Measurements from ENCODE around the gene CACNG3. TPM values are rescaled to one million over a fixed set of nuclear protein-coding genes. Genes with fewer than 3 reads are reported as not detected.
"Not testable (repeated sequence)": the region's sequence is repeated elsewhere in the genome, so short reads cannot be mapped to it uniquely, and the experiment has no call there.

CACNG3 gene
- total and polyA plus RNA-seq, 2 of the 13 experiments (the other 11 are each of a cell fraction or from before 2014, with no cell fraction given) = not detected

GRCh38 chr16:24238846-24239245 is 17.3 kb upstream of the CACNG3 start:
- H2AFZ ChIP-seq (ENCODE audit: low read length); H3K4me1 ChIP-seq (ENCODE audit: insufficient read depth, low read length); H4K20me1 ChIP-seq (ENCODE audit: insufficient read depth, low read length); BruUV-seq (replicated peaks); H3K27me3 ChIP-seq (ENCODE audit: control insufficient read depth in 1 of 2, insufficient read depth in 2 of 2, low read length in 2 of 2); H3K36me3 ChIP-seq (replicated peaks in 1 of 2; ENCODE audit: control insufficient read depth in 1 of 2, insufficient read depth in 2 of 2, low read length in 2 of 2); FAIRE-seq; DNase-seq (ENCODE audit: low spot score); ATAC-seq; in situ Hi-C loops (cut with HindIII; ENCODE audit: extremely low pct_ligation_motif_present, low pct_unique_long_range_greater_than_20kb); H3K4me2 ChIP-seq (ENCODE audit: low read depth, low read length); POLR2A ChIA-PET; H3K9ac ChIP-seq (ENCODE audit: insufficient read depth, low read depth, low read length); H3K9me3 ChIP-seq (ENCODE audit: low read length); H3K27ac ChIP-seq (ENCODE audit: extremely low read length, insufficient read depth, low read length); H3K4me3 ChIP-seq (replicated peaks in 1 of 3; ENCODE audit: insufficient read depth in 1 of 3, low read depth in 2 of 3, low read length in 3 of 3); H3K79me2 ChIP-seq (ENCODE audit: insufficient read depth, low read length); CTCF ChIA-PET (ENCODE audit: low intra/inter-chr PET ratio, low total read pairs): not testable (repeated sequence)
- 0% methylated on average over 2 of the region's 2 CpGs for WGBS (ENCODE audit: low lambda C conversion rate)
- intact Hi-C loops (cut with micrococcal nuclease; ENCODE audit: unreplicated experiment) = loop anchor here (10.0 kb wide), 1 partner anchor 1456 kb away; the partner anchor contains the start of gene HS3ST4

GRCh38 chr16:24246911-24247607 is 9.1 kb upstream of the CACNG3 start:
- Histone ChIP-seq H3K27me3 (ENCODE audit: control insufficient read depth in 1 of 2, insufficient read depth in 2 of 2, low read length in 2 of 2) (no peaks in the 10 kb centered on the region), H3K27ac (ENCODE audit: extremely low read length, insufficient read depth, low read length) (no peak overlapping the region), H4K20me1 (ENCODE audit: insufficient read depth, low read length) (no peaks in the 10 kb centered on the region), H2AFZ (ENCODE audit: low read length) (no peak overlapping the region), H3K36me3 (replicated peaks in 1 of 2; ENCODE audit: control insufficient read depth in 1 of 2, insufficient read depth in 2 of 2, low read length in 2 of 2) (no peaks in the 10 kb centered on the region), H3K9ac (ENCODE audit: insufficient read depth, low read depth, low read length) (no peak overlapping the region), H3K4me1 (ENCODE audit: insufficient read depth, low read length) (no peaks in the 10 kb centered on the region), H3K4me3 (replicated peaks in 1 of 3; ENCODE audit: insufficient read depth in 1 of 3, low read depth in 2 of 3, low read length in 3 of 3) (no peak overlapping the region), H3K79me2 (ENCODE audit: insufficient read depth, low read length) (no peaks in the 10 kb centered on the region), H3K4me2 (ENCODE audit: low read depth, low read length) (no peak overlapping the region), H3K9me3 (ENCODE audit: low read length) (no peaks in the 10 kb centered on the region)
- peak; percentile 57; the same call in 1 of the 2 replicates for TF ChIP-seq CEBPB (IDR thresholded peaks at IDR 0.05; ENCODE audit: borderline replicate concordance, low read depth, low read length)
- TF ChIP-seq, protein P1, sequence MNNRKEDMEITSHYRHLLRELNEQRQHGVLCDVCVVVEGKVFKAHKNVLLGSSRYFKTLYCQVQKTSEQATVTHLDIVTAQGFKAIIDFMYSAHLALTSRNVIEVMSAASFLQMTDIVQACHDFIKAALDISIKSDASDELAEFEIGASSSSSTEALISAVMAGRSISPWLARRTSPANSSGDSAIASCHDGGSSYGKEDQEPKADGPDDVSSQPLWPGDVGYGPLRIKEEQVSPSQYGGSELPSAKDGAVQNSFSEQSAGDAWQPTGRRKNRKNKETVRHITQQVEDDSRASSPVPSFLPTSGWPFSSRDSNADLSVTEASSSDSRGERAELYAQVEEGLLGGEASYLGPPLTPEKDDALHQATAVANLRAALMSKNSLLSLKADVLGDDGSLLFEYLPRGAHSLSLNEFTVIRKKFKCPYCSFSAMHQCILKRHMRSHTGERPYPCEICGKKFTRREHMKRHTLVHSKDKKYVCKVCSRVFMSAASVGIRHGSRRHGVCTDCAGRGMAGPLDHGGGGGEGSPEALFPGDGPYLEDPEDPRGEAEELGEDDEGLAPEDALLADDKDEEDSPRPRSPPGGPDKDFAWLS (CRISPR knock-in tag; IDR thresholded peaks at IDR 0.05; ENCODE audit: borderline replicate concordance) = no peak
- POLR2A ChIA-PET = no interaction called here
- intact Hi-C loops (cut with micrococcal nuclease; ENCODE audit: unreplicated experiment) = no loop called here
- 4% methylated on average over 4 of the region's 4 CpGs for WGBS (ENCODE audit: low lambda C conversion rate)
- BruUV-seq (replicated peaks) = no TSS peak
- DNase-seq (ENCODE audit: low spot score) (no peak), ATAC-seq (no peak), FAIRE-seq (no peak)
- in situ Hi-C loops (cut with HindIII; ENCODE audit: extremely low pct_ligation_motif_present, low pct_unique_long_range_greater_than_20kb) = no loop called here
- CTCF ChIA-PET (ENCODE audit: low intra/inter-chr PET ratio, low total read pairs) = no interaction called here
